ENCODE results near the gene DEGS2.

Gene DEGS2

DNA sequence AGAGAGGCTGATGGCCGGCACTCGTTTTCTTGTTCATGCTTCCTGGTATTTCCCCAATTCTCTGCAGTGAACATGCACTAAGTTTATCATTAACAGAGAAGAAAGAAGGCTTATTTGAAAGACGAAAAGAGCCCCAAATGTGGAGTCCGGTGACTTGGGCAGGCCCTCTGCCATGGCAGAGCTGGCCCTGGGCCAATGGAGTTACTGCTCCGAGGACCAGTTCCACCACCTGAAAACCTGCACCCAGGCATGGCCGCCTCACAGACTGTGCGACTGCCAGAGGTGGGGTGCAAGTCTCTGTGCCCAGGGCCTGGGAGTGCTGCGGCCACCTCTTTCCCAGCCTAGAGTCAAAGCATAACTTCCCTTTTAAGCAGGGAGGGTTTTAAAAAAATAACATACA, 24.9 kb downstream of the DEGS2 start:
- Histone ChIP-seq H3K79me2 (no peaks in the 10 kb centered on the region), H3K27ac (no peak overlapping the region), H3K9me3 (ENCODE audit: control insufficient read depth, low read length) (no peaks in the 10 kb centered on the region), H2AFZ (no peak overlapping the region), H3K4me3 (ENCODE audit: low read depth, low read length) (no peak overlapping the region), H3K36me3 (ENCODE audit: control insufficient read depth, insufficient read depth, low read length) (no peaks in the 10 kb centered on the region), H3K4me1 (no peaks in the 10 kb centered on the region), H3K4me2 (ENCODE audit: low read length) (no peak overlapping the region), H3K9ac (no peak overlapping the region), H3K27me3 (ENCODE audit: control insufficient read depth, insufficient read depth, low read length) (no peaks in the 10 kb centered on the region)
- no peak for TF ChIP-seq CTCF (IDR thresholded peaks at IDR 0.05)

DNA sequence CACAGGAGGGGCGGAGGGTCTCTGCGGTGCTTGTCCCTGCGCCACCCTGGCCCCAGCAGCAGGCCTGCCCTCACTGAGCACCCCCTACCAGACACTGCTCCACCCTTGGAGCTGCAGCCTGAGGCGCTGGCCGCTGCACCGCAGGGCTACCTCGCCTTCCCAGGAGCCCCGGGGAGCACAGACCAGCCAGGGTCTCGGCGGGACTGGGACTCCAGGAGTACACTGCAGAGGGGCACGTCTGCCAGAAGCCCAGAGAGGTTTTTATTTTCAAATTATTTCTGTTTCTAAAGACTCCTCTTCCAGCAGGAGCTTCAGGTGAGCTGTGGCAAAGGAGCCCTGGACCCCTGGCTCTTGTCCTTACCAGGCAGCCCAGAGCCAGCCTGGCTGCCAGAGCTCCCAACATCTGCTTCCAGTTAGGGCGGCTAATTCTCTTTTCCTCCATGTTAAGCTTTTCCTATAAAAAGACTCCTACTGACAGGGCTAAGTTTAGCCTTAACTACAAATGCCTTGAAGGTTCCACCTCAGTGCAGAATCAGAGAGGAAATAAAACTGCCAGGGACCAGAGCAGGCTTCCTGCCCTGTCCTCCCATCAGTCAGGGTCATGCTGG, 26.4 kb downstream of the DEGS2 start:
- Histone ChIP-seq H3K36me3 (ENCODE audit: control insufficient read depth, insufficient read depth, low read length) (no peaks in the 10 kb centered on the region), H3K27ac (no peak overlapping the region), H3K4me3 (ENCODE audit: low read depth, low read length) (no peak overlapping the region), H3K9ac (no peak overlapping the region), H3K27me3 (ENCODE audit: control insufficient read depth, insufficient read depth, low read length) (no peaks in the 10 kb centered on the region), H3K9me3 (ENCODE audit: control insufficient read depth, low read length) (no peaks in the 10 kb centered on the region), H2AFZ (no peak overlapping the region), H3K79me2 (no peaks in the 10 kb centered on the region), H3K4me2 (ENCODE audit: low read length) (no peak overlapping the region), H3K4me1 (no peaks in the 10 kb centered on the region)
- no peak for TF ChIP-seq CTCF (IDR thresholded peaks at IDR 0.05)

DNA sequence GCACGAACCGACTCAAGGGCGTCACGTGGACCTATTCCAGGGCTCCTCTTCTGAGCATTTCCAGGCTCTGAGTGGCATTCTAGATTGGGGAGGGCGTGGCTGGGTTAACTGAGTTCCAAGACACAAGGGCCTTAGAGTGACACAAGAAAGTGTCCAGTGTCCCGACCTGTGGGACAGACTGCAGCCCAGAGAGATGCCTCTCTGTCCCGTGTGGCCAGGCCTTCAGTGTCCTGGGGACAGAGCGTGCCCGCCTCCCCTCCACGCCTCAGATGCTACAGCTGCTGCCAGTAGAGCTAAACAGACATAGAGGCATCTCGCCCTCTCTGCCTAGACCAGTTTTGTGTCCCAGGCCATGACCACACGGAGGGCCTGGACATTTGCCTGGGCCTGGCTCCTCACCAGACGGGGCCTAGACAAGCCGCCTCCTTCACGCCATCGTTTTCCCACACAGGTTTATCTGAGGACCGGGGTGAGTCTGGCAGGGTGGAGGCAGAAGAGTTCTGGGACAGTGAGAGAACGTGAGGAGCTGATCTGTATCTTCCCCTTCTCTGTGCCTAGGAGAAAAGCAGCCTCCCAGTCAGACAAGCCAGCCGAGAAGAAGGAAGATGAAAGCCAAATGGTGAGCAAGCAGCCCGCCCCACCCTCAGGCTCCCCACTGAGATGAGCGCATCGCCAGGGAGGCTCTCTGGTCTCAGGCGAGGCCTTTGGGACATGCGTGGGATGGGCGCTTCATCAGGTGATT, 27.1 kb downstream of the DEGS2 start:
- H3K79me2 ChIP-seq = no peaks in the 10 kb centered on the region
- H3K9ac ChIP-seq = no peak overlapping the region
- H2AFZ ChIP-seq = no peak overlapping the region
- no peaks in the 10 kb centered on the region for H3K36me3 ChIP-seq (ENCODE audit: control insufficient read depth, insufficient read depth, low read length)
- TF ChIP-seq CTCF (IDR thresholded peaks at IDR 0.05) = no peak
- no peaks in the 10 kb centered on the region for H3K27me3 ChIP-seq (ENCODE audit: control insufficient read depth, insufficient read depth, low read length)
- no peak overlapping the region for H3K4me2 ChIP-seq (ENCODE audit: low read length)
- H3K9me3 ChIP-seq (ENCODE audit: control insufficient read depth, low read length) = no peaks in the 10 kb centered on the region
- H3K4me3 ChIP-seq (ENCODE audit: low read depth, low read length) = no peak overlapping the region
- H3K27ac ChIP-seq = no peak overlapping the region
- H3K4me1 ChIP-seq = no peaks in the 10 kb centered on the region

- no peak overlapping the region for H3K9ac ChIP-seq
- H3K4me1 ChIP-seq = no peaks in the 10 kb centered on the region
- no peaks in the 10 kb centered on the region for H3K27me3 ChIP-seq (ENCODE audit: control insufficient read depth, insufficient read depth, low read length)
- no peak for TF ChIP-seq CTCF (IDR thresholded peaks at IDR 0.05)
- no peaks in the 10 kb centered on the region for H3K79me2 ChIP-seq
- H3K4me2 ChIP-seq (ENCODE audit: low read length) = no peak overlapping the region
- no peak overlapping the region for H3K27ac ChIP-seq
- H3K36me3 ChIP-seq (ENCODE audit: control insufficient read depth, insufficient read depth, low read length) = no peaks in the 10 kb centered on the region
- H3K4me3 ChIP-seq (ENCODE audit: low read depth, low read length) = no peak overlapping the region
- no peak overlapping the region for H2AFZ ChIP-seq
- H3K9me3 ChIP-seq (ENCODE audit: control insufficient read depth, low read length) = no peaks in the 10 kb centered on the region
Measured at GRCh38 chr14:100131181-100131580, 28.3 kb downstream of the DEGS2 start.

GRCh38 chr14:100130521-100130920, 28.9 kb downstream of the DEGS2 start:
- no peak overlapping the region for H3K4me2 ChIP-seq (ENCODE audit: low read length)
- no peak overlapping the region for H3K27ac ChIP-seq
- no peak overlapping the region for H3K4me3 ChIP-seq (ENCODE audit: low read depth, low read length)
- H3K9me3 ChIP-seq (ENCODE audit: control insufficient read depth, low read length) = no peaks in the 10 kb centered on the region
- H3K4me1 ChIP-seq = no peaks in the 10 kb centered on the region
- H2AFZ ChIP-seq = no peak overlapping the region
- no peak for TF ChIP-seq CTCF (IDR thresholded peaks at IDR 0.05)
- no peaks in the 10 kb centered on the region for H3K79me2 ChIP-seq
- no peaks in the 10 kb centered on the region for H3K36me3 ChIP-seq (ENCODE audit: control insufficient read depth, insufficient read depth, low read length)
- H3K27me3 ChIP-seq (ENCODE audit: control insufficient read depth, insufficient read depth, low read length) = no peaks in the 10 kb centered on the region
- H3K9ac ChIP-seq = no peak overlapping the region
